ENCODE data around the gene CBY3. TPM values are rescaled to one million over a fixed set of nuclear protein-coding genes. Genes with fewer than 3 reads are reported as not detected.
"Not testable (repeated sequence)": the region's sequence is repeated elsewhere in the genome, so short reads cannot be mapped to it uniquely, and the experiment has no call there.

CBY3 gene
- polyA plus RNA-seq, 1 donor (not counting 4 experiments of a cell fraction or from before 2014, with no cell fraction given) = not detected

DNA sequence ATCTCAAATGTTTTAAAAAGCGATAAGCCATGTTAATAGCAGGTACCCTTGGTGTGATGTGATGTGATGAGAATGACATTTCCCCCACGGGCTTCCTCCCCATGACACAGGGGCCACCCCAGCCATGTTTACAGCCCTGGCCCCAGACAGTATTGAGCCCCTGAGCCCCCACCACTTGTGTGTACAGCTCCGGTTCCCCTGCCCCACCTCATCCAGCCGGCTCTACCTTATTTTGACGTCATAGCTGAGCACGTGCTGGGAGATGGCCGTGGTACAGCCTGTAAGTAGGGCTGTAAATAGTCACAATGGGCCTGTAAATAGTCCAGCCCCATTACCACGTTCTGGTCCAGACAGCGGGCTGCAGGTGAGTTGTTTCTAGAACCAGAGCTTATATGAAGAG lies 32.4 kb downstream of the CBY3 start:
- Histone ChIP-seq H3K27me3 (ENCODE audit: control insufficient read depth, extremely low read depth, insufficient read depth, low read length) (no peaks in the 10 kb centered on the region), H3K36me3 (ENCODE audit: control insufficient read depth in 2 of 2, extremely low read depth in 1 of 2, insufficient read depth in 2 of 2, low read length in 2 of 2) (no peaks in the 10 kb centered on the region), H3K27ac (ENCODE audit: control insufficient read depth, insufficient read depth, low read length) (no peak overlapping the region), H2AFZ (ENCODE audit: control insufficient read depth, low read length) (no peak overlapping the region), H3K4me3 (ENCODE audit: control insufficient read depth in 2 of 3, extremely low read depth in 1 of 3, insufficient read depth in 2 of 3, low read depth in 1 of 3, low read length in 3 of 3) (no peak overlapping the region), H3K9me1 (ENCODE audit: control insufficient read depth, extremely low read depth, insufficient read depth, low read length) (no peaks in the 10 kb centered on the region), H3K9ac (ENCODE audit: control insufficient read depth, extremely low read depth, insufficient read depth, low read length) (no peak overlapping the region), H3K4me1 (ENCODE audit: control insufficient read depth, extremely low read depth, insufficient read depth, low read length) (no peaks in the 10 kb centered on the region), H3K9me3 (ENCODE audit: control insufficient read depth, low read depth, low read length) (no peaks in the 10 kb centered on the region), H3K79me2 (ENCODE audit: control insufficient read depth, insufficient read depth, low read length) (no peaks in the 10 kb centered on the region), H4K20me1 (ENCODE audit: control insufficient read depth, extremely low read depth, insufficient read depth, low read length) (no peaks in the 10 kb centered on the region), H3K4me2 (ENCODE audit: control insufficient read depth, extremely low read depth, insufficient read depth, low read depth, low read length) (no peak overlapping the region)
- no peak for DNase-seq (ENCODE audit: low read depth, low spot score)
- TF ChIP-seq, protein P1, sequence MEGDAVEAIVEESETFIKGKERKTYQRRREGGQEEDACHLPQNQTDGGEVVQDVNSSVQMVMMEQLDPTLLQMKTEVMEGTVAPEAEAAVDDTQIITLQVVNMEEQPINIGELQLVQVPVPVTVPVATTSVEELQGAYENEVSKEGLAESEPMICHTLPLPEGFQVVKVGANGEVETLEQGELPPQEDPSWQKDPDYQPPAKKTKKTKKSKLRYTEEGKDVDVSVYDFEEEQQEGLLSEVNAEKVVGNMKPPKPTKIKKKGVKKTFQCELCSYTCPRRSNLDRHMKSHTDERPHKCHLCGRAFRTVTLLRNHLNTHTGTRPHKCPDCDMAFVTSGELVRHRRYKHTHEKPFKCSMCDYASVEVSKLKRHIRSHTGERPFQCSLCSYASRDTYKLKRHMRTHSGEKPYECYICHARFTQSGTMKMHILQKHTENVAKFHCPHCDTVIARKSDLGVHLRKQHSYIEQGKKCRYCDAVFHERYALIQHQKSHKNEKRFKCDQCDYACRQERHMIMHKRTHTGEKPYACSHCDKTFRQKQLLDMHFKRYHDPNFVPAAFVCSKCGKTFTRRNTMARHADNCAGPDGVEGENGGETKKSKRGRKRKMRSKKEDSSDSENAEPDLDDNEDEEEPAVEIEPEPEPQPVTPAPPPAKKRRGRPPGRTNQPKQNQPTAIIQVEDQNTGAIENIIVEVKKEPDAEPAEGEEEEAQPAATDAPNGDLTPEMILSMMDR (optimal IDR thresholded peaks at IDR 0.05 in 1 of 3, IDR thresholded peaks at IDR 0.05 in 1 of 3, conservative IDR thresholded peaks at IDR 0.05 in 1 of 3; ENCODE audit: extremely low read depth in 1 of 3, insufficient read depth in 2 of 3, low read length in 3 of 3) = no peak
- no peak for TF ChIP-seq EZH2 (IDR thresholded peaks at IDR 0.05; ENCODE audit: low read length)
- dilution Hi-C loops (cut with MboI; ENCODE audit: extremely low pct_ligation_motif_present, low sequenced_read_pairs) = no loop called here
- no peak for FAIRE-seq

GRCh38 chr5:179644766-179645165 lies 36.1 kb downstream of the CBY3 start:
- H3K9me1 ChIP-seq (ENCODE audit: control insufficient read depth, extremely low read depth, insufficient read depth, low read length); H3K27me3 ChIP-seq (ENCODE audit: control insufficient read depth, extremely low read depth, insufficient read depth, low read length); H3K4me2 ChIP-seq (ENCODE audit: control insufficient read depth, extremely low read depth, insufficient read depth, low read depth, low read length); H3K79me2 ChIP-seq (ENCODE audit: control insufficient read depth, insufficient read depth, low read length); H3K9me3 ChIP-seq (ENCODE audit: control insufficient read depth, low read depth, low read length); H3K4me1 ChIP-seq (ENCODE audit: control insufficient read depth, extremely low read depth, insufficient read depth, low read length); dilution Hi-C loops (cut with MboI; ENCODE audit: extremely low pct_ligation_motif_present, low sequenced_read_pairs); H2AFZ ChIP-seq (ENCODE audit: control insufficient read depth, low read length); H3K36me3 ChIP-seq (ENCODE audit: control insufficient read depth in 2 of 2, extremely low read depth in 1 of 2, insufficient read depth in 2 of 2, low read length in 2 of 2); DNase-seq (ENCODE audit: low read depth, low spot score); H3K27ac ChIP-seq (ENCODE audit: control insufficient read depth, insufficient read depth, low read length); H3K9ac ChIP-seq (ENCODE audit: control insufficient read depth, extremely low read depth, insufficient read depth, low read length); H4K20me1 ChIP-seq (ENCODE audit: control insufficient read depth, extremely low read depth, insufficient read depth, low read length); H3K4me3 ChIP-seq (ENCODE audit: control insufficient read depth in 2 of 3, extremely low read depth in 1 of 3, insufficient read depth in 2 of 3, low read depth in 1 of 3, low read length in 3 of 3); FAIRE-seq: not testable (repeated sequence)

DNA sequence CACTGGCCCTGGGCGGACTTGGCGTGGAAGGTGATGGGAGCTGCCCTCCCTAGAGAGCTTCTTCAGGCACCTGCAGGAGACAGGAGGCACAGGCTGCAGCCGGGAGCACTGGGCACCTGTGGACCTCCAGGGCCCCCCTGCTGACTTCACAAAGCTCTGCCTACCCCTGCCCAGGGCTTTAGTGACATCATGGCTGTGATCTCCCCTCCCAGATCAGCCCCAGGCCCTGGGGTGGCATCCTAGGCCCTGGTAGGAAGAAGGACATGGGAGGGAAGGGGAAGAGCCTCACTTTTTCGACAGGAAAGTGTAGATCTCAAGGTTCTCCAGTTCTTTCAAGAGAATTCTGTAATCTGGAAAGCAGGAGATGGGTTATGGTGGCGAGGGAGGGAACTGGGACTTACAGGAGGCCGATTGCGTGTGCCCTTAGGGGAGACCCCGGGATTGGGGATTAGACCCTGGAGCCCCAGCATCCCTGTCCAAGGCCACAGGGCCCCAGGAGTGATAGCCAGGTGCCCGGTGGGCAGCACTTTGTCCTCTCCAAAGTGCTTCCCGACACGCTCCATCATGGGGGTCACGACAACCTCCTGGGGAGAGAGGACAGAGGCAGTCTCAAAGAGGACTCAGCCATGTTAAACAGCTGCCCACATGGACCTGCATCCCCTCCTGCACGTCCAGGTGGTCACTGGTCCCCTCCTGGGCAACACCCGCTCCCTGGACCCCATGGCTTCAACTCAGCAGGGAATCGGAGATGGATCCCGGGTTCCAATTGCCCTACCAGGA lies 37.5 kb downstream of the CBY3 start:
- H2AFZ ChIP-seq (ENCODE audit: control insufficient read depth, low read length); H3K9me1 ChIP-seq (ENCODE audit: control insufficient read depth, extremely low read depth, insufficient read depth, low read length); H3K4me1 ChIP-seq (ENCODE audit: control insufficient read depth, extremely low read depth, insufficient read depth, low read length); H3K27ac ChIP-seq (ENCODE audit: control insufficient read depth, insufficient read depth, low read length); H4K20me1 ChIP-seq (ENCODE audit: control insufficient read depth, extremely low read depth, insufficient read depth, low read length); H3K4me2 ChIP-seq (ENCODE audit: control insufficient read depth, extremely low read depth, insufficient read depth, low read depth, low read length); FAIRE-seq; H3K9ac ChIP-seq (ENCODE audit: control insufficient read depth, extremely low read depth, insufficient read depth, low read length); dilution Hi-C loops (cut with MboI; ENCODE audit: extremely low pct_ligation_motif_present, low sequenced_read_pairs); H3K27me3 ChIP-seq (ENCODE audit: control insufficient read depth, extremely low read depth, insufficient read depth, low read length); DNase-seq (ENCODE audit: low read depth, low spot score); H3K4me3 ChIP-seq (ENCODE audit: control insufficient read depth in 2 of 3, extremely low read depth in 1 of 3, insufficient read depth in 2 of 3, low read depth in 1 of 3, low read length in 3 of 3); H3K79me2 ChIP-seq (ENCODE audit: control insufficient read depth, insufficient read depth, low read length); H3K9me3 ChIP-seq (ENCODE audit: control insufficient read depth, low read depth, low read length); H3K36me3 ChIP-seq (ENCODE audit: control insufficient read depth in 2 of 2, extremely low read depth in 1 of 2, insufficient read depth in 2 of 2, low read length in 2 of 2): not testable (repeated sequence)

GRCh38 chr5:179642626-179643025 lies 38.2 kb downstream of the CBY3 start:
- H2AFZ ChIP-seq (ENCODE audit: control insufficient read depth, low read length); H3K4me3 ChIP-seq (ENCODE audit: control insufficient read depth in 2 of 3, extremely low read depth in 1 of 3, insufficient read depth in 2 of 3, low read depth in 1 of 3, low read length in 3 of 3); H3K9ac ChIP-seq (ENCODE audit: control insufficient read depth, extremely low read depth, insufficient read depth, low read length); DNase-seq (ENCODE audit: low read depth, low spot score); H4K20me1 ChIP-seq (ENCODE audit: control insufficient read depth, extremely low read depth, insufficient read depth, low read length); H3K36me3 ChIP-seq (ENCODE audit: control insufficient read depth in 2 of 2, extremely low read depth in 1 of 2, insufficient read depth in 2 of 2, low read length in 2 of 2); H3K9me3 ChIP-seq (ENCODE audit: control insufficient read depth, low read depth, low read length); FAIRE-seq; H3K4me1 ChIP-seq (ENCODE audit: control insufficient read depth, extremely low read depth, insufficient read depth, low read length); dilution Hi-C loops (cut with MboI; ENCODE audit: extremely low pct_ligation_motif_present, low sequenced_read_pairs); H3K79me2 ChIP-seq (ENCODE audit: control insufficient read depth, insufficient read depth, low read length); H3K27ac ChIP-seq (ENCODE audit: control insufficient read depth, insufficient read depth, low read length); H3K4me2 ChIP-seq (ENCODE audit: control insufficient read depth, extremely low read depth, insufficient read depth, low read depth, low read length); H3K27me3 ChIP-seq (ENCODE audit: control insufficient read depth, extremely low read depth, insufficient read depth, low read length); H3K9me1 ChIP-seq (ENCODE audit: control insufficient read depth, extremely low read depth, insufficient read depth, low read length): not testable (repeated sequence)
